NT2/D1 (cell line): ENCODE results near the gene STRADB.

Source experiments
- YY1 ChIP-seq: IDR thresholded peaks from 2 replicates; pipeline ENCODE4 v1.6.1; 2011; ENCODE audit not compliant: insufficient read length, insufficient read depth
- ZNF274 ChIP-seq: IDR thresholded peaks from 2 replicates; pipeline ENCODE4 v1.6.1; 2011; ENCODE audit warnings: mild to moderate bottlenecking, low read depth, low read length

- TF ChIP-seq YY1 (no peak), ZNF274 (no peak)
These were observed 45.4 kb upstream of the STRADB start for GRCh38 chr2:201406077-201406662.
